Stimulated activated naive CD8-positive, alpha-beta T cell treated with anti-CD3 and anti-CD28 coated beads, Interleukin-15, amount 100 ng/mL, for 72 hours (primary cell): ENCODE results near the gene ANKLE2.
A peak's percentile ranks its signal among the peaks of the same experiment; 100 is the strongest.

Experiments
- ATAC-seq: fragments of 150-1000 bp; cut with Tn5 transposase; 2 replicates; pipeline ENCODE4 v1.10.0; 2021; ENCODE audit warnings: mild to moderate bottlenecking, moderate library complexity
- DNase-seq, 2 donors: peaks; one replicate each; pipeline ENCODE4 v3.0.0; 2021 to 2022
- H3K27ac Mint-ChIP-seq, 2 donors: one replicate each; pipeline ENCODE4 v1.8.0; 2022; ENCODE audit warnings: mild to moderate bottlenecking in 2 of 2, mixed read lengths in 2 of 2, moderate library complexity in 2 of 2
- H3K27me3 Mint-ChIP-seq: one replicate; pipeline ENCODE4 v1.8.0; 2022; ENCODE audit warnings: mixed read lengths
- H3K4me1 Mint-ChIP-seq: one replicate; pipeline ENCODE4 v1.8.0; 2022; ENCODE audit warnings: mild to moderate bottlenecking, mixed read lengths
- H3K4me3 Mint-ChIP-seq, 2 donors: one replicate each; pipeline ENCODE4 v1.8.0; 2022; ENCODE audit warnings: mild to moderate bottlenecking in 2 of 2, mixed read lengths in 2 of 2, moderate library complexity in 1 of 2
- H3K9me3 Mint-ChIP-seq, 2 donors: one replicate each; pipeline ENCODE4 v1.8.0; 2022; ENCODE audit warnings: mixed read lengths in 2 of 2

ANKLE2 gene

DNA sequence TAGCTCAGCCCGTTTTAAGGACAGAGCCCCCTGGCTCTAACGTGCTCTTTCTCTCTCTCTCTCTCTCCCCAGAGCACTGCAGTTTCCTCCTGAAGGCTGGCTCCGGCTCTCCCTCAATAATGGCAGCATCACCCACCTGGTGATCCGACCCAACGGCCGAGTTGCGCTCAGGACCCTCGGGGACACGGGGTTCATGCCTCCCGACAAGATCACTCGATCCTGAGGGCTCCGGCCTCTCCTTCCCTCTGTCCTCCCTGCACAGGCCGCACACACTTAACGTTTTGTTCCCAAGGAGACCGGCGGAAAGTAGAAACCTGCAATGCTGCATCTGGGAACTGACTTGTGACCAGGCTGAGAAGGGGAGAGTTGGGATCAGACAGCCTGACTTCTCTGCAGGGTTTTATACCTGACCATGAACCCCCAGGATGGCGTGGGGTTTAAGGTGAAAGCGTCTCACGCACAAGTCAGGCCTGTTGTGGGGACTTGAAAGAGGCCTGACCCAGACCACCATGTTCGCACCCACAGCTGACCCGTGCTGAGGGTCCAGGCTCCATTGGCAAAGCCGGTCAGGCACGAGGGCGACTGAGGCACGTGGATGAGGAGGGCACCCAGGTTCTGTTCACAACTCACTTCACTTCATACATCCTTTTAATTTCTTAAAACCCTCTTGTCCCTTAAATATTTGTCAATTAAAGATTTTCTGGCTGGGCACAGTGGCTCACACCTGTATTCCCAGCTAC, 40.9 kb downstream of the ANKLE2 start:
- no peaks in the 10 kb centered on the region for H3K9me3 Mint-ChIP-seq
- peaks cover 4% of the 10 kb centered on the region for H3K4me1 Mint-ChIP-seq
- no peak for DNase-seq
- no peak for ATAC-seq
- H3K27ac Mint-ChIP-seq, result peak overlapping the region; percentile 22 to 56
- no peak overlapping the region for H3K4me3 Mint-ChIP-seq
- H3K27me3 Mint-ChIP-seq, result no peaks in the 10 kb centered on the region

- no peak for ATAC-seq
- Mint-ChIP-seq H3K9me3 (no peaks in the 10 kb centered on the region), H3K4me1 (peaks cover 4% of the 10 kb centered on the region), H3K4me3 (no peak overlapping the region), H3K27ac (no peak overlapping the region), H3K27me3 (no peaks in the 10 kb centered on the region)
- DNase-seq, result no peak
Observed at GRCh38 chr12:132719954-132720324, 41.7 kb downstream of the ANKLE2 start.

GRCh38 chr12:132719141-132719953, 42.3 kb downstream of the ANKLE2 start:
- Mint-ChIP-seq H3K27ac (no peak overlapping the region), H3K27me3 (no peaks in the 10 kb centered on the region), H3K4me3 (no peak overlapping the region), H3K4me1 (peaks cover 4% of the 10 kb centered on the region), H3K9me3 (no peaks in the 10 kb centered on the region)
- DNase-seq (no peak), ATAC-seq (no peak)

GRCh38 chr12:132718644-132719043, 43.0 kb downstream of the ANKLE2 start:
- Mint-ChIP-seq H3K4me3 (no peak overlapping the region), H3K9me3 (no peaks in the 10 kb centered on the region), H3K4me1 (peaks cover 5% of the 10 kb centered on the region), H3K27me3 (no peaks in the 10 kb centered on the region), H3K27ac (no peak overlapping the region)
- no peak for DNase-seq
- ATAC-seq, result no peak

DNA sequence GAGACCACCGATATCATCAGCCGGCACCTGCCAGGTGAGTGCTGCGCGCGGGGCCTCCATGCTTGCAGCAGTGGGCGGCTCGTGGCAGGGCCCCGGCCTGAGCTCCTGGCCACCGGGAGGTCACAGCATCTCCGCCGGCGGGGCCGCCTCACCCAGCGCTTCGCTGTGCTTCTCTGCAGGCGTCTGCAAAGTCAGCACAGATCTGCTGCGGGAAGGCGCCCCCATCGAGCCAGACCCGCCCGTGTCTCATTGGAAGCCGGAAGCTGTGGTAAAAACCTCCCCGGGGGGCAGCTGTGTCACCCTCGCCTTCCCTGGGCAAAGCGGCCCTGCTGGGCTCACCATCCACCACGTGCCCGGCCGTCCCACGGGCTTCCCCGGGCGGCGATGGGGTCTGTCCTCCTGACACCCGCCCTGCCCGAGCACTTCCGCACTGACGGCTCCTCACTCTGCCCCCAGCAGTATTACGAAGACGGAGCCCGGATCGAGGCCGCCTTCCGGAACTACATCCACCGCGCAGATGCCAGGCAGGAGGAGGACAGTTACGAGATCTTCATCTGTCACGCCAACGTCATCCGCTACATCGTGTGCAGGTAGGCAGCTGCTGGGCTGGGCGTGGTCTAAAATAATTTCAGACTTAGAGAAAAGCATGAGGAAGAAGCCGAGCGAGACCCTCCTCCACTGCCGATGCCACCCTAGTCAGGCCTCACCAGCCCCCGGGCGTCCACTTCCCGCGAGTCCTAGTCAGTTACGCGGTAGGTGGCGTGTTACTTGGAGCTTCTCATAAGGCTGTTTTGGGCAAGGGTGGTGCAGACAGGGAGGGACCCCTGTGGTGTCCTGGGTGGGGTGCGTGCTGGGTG, 43.9 kb downstream of the ANKLE2 start:
- H3K27me3 Mint-ChIP-seq, result no peaks in the 10 kb centered on the region
- H3K4me3 Mint-ChIP-seq, result no peak overlapping the region
- H3K9me3 Mint-ChIP-seq, result no peaks in the 10 kb centered on the region
- H3K27ac Mint-ChIP-seq, result peak overlapping the region in 1 of 2 donors; percentile 74
- peak; percentile 57 for ATAC-seq
- DNase-seq, result no peak
- peaks cover 14% of the 10 kb centered on the region for H3K4me1 Mint-ChIP-seq

DNA sequence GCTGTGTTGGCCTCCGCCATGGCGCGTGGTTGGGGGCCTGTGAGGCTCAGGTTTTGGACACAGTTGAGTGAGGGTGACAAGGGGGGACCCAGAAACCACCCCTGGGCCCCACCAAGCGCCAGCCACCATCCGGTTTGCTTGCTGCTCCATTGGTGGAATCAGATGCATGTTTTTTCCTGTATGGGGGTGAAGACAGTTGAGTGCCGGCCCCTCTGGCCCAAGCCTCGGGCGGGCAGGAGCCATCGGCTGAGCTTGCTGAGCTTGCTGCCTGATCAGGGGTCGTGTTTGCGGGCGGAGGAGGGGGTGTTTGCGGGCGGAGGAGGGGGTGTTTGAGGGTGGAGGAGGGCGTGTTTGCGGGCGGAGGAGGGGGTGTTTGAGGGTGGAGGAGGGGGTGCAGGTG, 44.6 kb downstream of the ANKLE2 start:
- no peaks in the 10 kb centered on the region for H3K27me3 Mint-ChIP-seq
- no peaks in the 10 kb centered on the region for H3K9me3 Mint-ChIP-seq
- DNase-seq, result no peak
- H3K4me3 Mint-ChIP-seq, result no peak overlapping the region
- ATAC-seq, result peak; percentile 9
- peaks cover 21% of the 10 kb centered on the region for H3K4me1 Mint-ChIP-seq
- H3K27ac Mint-ChIP-seq, result peak overlapping the region in 1 of 2 donors; percentile 34

- ATAC-seq, result no peak
Observed at GRCh38 chr12:132716356-132716755, 45.3 kb downstream of the ANKLE2 start.

GRCh38 chr12:132715874-132716273, 45.8 kb downstream of the ANKLE2 start:
- H3K9me3 Mint-ChIP-seq, result no peaks in the 10 kb centered on the region
- no peak overlapping the region for H3K4me3 Mint-ChIP-seq
- peaks cover 23% of the 10 kb centered on the region for H3K4me1 Mint-ChIP-seq
- DNase-seq (no peak), ATAC-seq (no peak)
- H3K27me3 Mint-ChIP-seq, result no peaks in the 10 kb centered on the region
- H3K27ac Mint-ChIP-seq, result no peak overlapping the region

More at GRCh38 chr12:132716356-132716755, 45.3 kb downstream of the ANKLE2 start:
- Mint-ChIP-seq H3K27ac (no peak overlapping the region), H3K4me1 (peaks cover 23% of the 10 kb centered on the region), H3K4me3 (no peak overlapping the region), H3K9me3 (no peaks in the 10 kb centered on the region), H3K27me3 (no peaks in the 10 kb centered on the region)
- DNase-seq, result no peak

DNA sequence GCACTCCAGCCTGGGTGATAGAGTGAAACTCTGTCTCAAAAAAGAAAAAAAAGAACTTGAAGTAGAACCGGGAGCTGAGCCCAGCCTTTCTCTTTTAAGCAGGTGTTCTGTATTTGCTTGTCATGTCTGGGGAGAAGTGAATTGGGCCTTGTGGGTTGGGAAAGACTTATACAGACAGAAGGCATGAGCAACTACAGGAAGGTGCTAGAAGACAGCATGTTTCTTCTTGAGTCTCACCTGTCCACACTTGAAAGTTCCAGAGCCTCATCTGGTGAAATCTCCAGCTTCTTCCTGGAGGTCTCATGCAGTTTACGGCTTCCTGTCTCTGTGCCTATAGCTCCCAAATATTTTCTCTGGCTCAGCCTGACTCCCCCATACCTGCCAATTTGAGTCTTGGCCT, 48.5 kb downstream of the ANKLE2 start:
- ATAC-seq (no peak), DNase-seq (no peak)
- no peaks in the 10 kb centered on the region for H3K27me3 Mint-ChIP-seq
- H3K27ac Mint-ChIP-seq, result no peak overlapping the region
- H3K4me1 Mint-ChIP-seq, result peaks cover 24% of the 10 kb centered on the region
- peak overlapping the region in 1 of 2 donors; percentile 53 for H3K4me3 Mint-ChIP-seq
- H3K9me3 Mint-ChIP-seq, result no peaks in the 10 kb centered on the region

DNA sequence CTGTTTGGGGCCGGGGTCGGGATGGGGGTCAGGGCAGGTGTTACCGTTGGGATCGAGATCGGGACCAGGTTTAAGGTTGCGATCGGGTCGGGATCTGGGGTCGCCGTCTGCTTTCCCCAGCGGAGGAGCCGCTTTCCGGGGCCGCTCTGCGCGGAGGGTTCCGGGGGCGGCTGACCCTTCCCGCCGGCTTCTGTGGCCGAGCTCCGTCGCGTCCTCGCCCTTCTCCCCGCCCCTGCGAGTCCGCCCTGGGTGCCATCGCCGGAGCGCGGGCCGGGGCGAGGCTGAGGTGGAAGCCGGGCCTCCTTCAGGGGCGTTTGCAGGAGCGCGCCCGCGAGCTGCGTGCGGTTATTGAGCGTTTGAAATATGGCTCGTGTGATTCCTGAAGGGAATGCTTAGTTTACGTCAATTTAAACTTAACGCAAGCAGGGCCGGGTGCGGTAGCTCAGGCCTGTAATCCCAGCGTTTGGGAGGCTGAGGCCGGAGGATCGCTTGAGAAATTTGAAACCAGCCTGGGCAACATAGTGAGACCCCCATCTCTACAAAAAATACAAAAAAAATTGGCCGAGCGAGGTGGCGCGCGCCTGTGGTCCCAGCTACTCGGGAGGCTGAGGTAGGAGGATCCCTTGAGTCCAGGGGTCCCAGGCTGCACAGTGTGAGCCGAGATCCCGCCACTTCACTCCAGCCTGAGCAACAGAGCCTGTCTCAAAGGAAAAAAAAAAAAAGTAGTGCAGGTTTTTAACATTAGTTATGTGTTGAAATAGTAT, 50.4 kb downstream of the ANKLE2 start:
- DNase-seq (peak in 1 of 2 donors; percentile 46), ATAC-seq (peak; percentile 40)
- H3K27ac Mint-ChIP-seq, result peak overlapping the region; percentile 86 to 93

GRCh38 chr12:132710405-132711079, 51.1 kb downstream of the ANKLE2 start, which contains the start of gene PGAM5:
TSS of gene PGAM5 (plus strand) at chr12:132710842. CDS start at chr12:132710877, 35 bp downstream.
- Mint-ChIP-seq H3K9me3 (peaks cover 0 to 6% of the 10 kb centered on the region in 2 donors), H3K4me1 (peaks cover 24% of the 10 kb centered on the region), H3K27ac (peak within 1 kb of the TSS; percentile 91 to 93), H3K27me3 (no peaks in the 10 kb centered on the region), H3K4me3 (peak within 1 kb of the TSS; percentile 94)
- peak; percentile 94 for ATAC-seq
- peak; percentile 91 to 93 for DNase-seq

More for the DNA sequence above, 50.4 kb downstream of the ANKLE2 start:
- Mint-ChIP-seq H3K9me3 (peaks cover 0 to 6% of the 10 kb centered on the region in 2 donors), H3K4me3 (peak overlapping the region; percentile 85 to 89), H3K27me3 (no peaks in the 10 kb centered on the region), H3K4me1 (peaks cover 24% of the 10 kb centered on the region)

GRCh38 chr12:132710043-132710404, 51.6 kb downstream of the ANKLE2 start:
- peak; percentile 18 for ATAC-seq

GRCh38 chr12:132708150-132708549, 53.5 kb downstream of the ANKLE2 start:
- H3K9me3 Mint-ChIP-seq, result peaks cover 0 to 6% of the 10 kb centered on the region in 2 donors
- peaks cover 18% of the 10 kb centered on the region for H3K4me1 Mint-ChIP-seq
- H3K4me3 Mint-ChIP-seq, result no peak overlapping the region
- no peak for ATAC-seq
- DNase-seq, result no peak
- H3K27me3 Mint-ChIP-seq, result no peaks in the 10 kb centered on the region
- H3K27ac Mint-ChIP-seq, result no peak overlapping the region

More at GRCh38 chr12:132710043-132710404, 51.6 kb downstream of the ANKLE2 start:
- no peaks in the 10 kb centered on the region for H3K27me3 Mint-ChIP-seq
- peak in 1 of 2 donors; percentile 25 for DNase-seq
- peak overlapping the region; percentile 91 to 92 for H3K27ac Mint-ChIP-seq
- H3K9me3 Mint-ChIP-seq, result peaks cover 0 to 6% of the 10 kb centered on the region in 2 donors
- H3K4me1 Mint-ChIP-seq, result peaks cover 24% of the 10 kb centered on the region
- H3K4me3 Mint-ChIP-seq, result peak overlapping the region; percentile 94

DNA sequence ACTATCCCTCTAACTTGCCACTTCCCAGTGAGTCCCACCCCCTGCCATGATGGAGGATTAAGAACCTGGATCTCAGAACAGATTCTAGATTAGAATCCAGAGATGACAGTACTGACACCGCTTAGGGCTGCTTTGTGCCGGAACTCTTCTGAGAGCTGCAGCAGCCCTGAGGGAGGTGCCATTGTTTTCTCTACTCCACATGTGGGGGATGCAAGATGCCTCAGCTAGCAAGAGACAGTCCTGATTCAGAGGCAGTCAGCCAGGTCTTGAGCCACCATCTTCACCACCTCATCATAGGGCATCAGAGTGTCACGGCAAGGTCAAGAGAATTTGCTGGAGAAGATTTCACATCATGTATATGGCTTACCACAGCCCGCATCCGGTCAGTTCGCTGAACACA, 54.4 kb downstream of the ANKLE2 start:
- H3K9me3 Mint-ChIP-seq, result peaks cover 0 to 6% of the 10 kb centered on the region in 2 donors
- no peak for ATAC-seq

More for the DNA sequence above, 54.4 kb downstream of the ANKLE2 start:
- Mint-ChIP-seq H3K27ac (no peak overlapping the region), H3K4me3 (no peak overlapping the region), H3K27me3 (no peaks in the 10 kb centered on the region), H3K4me1 (peaks cover 10% of the 10 kb centered on the region)
- no peak for DNase-seq
